CD4-positive, alpha-beta memory T cell (primary cell): ENCODE measurements around the gene CD200. TPM values are rescaled to one million over a fixed set of nuclear protein-coding genes. Genes with fewer than 3 reads are reported as not detected.
"Not testable (repeated sequence)": the region's sequence is repeated elsewhere in the genome, so short reads cannot be mapped to it uniquely, and the experiment has no call there.

Experiments used
- CTCF ChIA-PET: fragments of 350-600 bp; sonication (Branson Sonifier 250); formaldehyde crosslinking; loops from one replicate; lab custom pipeline; 2021; ENCODE audit warnings: inconsistent platforms; ENCODE audit not compliant: partially characterized antibody; lab: Charles Lee
- POLR2A ChIA-PET: fragments of 350-600 bp; sonication (Branson Sonifier 250); formaldehyde crosslinking; loops from one replicate; lab custom pipeline; 2021; ENCODE audit not compliant: partially characterized antibody; lab: Charles Lee
- DNase-seq, 5 donors: peaks; one replicate each; pipeline versions ENCODE4 v3.0.0 to v3.0.0-alpha.2; 2020 to 2022; ENCODE audit warnings: mixed read lengths in 1 of 5
- H3K27ac ChIP-seq: one replicate; pipeline ENCODE4 v1.7.0; 2013; ENCODE audit warnings: low read depth, low read length
- H3K27me3 ChIP-seq: 2 replicates; pipeline ENCODE4 v1.7.0; 2013; ENCODE audit warnings: mild to moderate bottlenecking, low read length, moderate library complexity; ENCODE audit not compliant: insufficient read depth
- H3K36me3 ChIP-seq: 2 replicates; pipeline ENCODE4 v1.7.0; 2013; ENCODE audit warnings: mild to moderate bottlenecking, low read length, moderate library complexity; ENCODE audit not compliant: insufficient read depth
- H3K4me1 ChIP-seq: 2 replicates; pipeline ENCODE4 v1.7.0; 2013; ENCODE audit warnings: mild to moderate bottlenecking, low read length, moderate library complexity; ENCODE audit not compliant: insufficient read depth
- H3K4me3 ChIP-seq, 2 donors: one replicate each; pipeline ENCODE4 v1.7.0; 2013; ENCODE audit warnings: low read length in 2 of 2, mild to moderate bottlenecking in 1 of 2
- H3K9me3 ChIP-seq, 2 donors: one replicate each; pipeline ENCODE4 v1.7.0; 2013; ENCODE audit warnings: low read length in 2 of 2, control low read depth in 1 of 2; ENCODE audit not compliant: control insufficient read depth in 1 of 2
- H3K27ac Mint-ChIP-seq, 7 donors: one replicate each; pipeline ENCODE4 v1.8.0; 2020 to 2021; ENCODE audit warnings: mixed read lengths in 7 of 7, mild to moderate bottlenecking in 6 of 7, inconsistent platforms in 3 of 7, moderate library complexity in 3 of 7
- H3K27me3 Mint-ChIP-seq, 2 donors: one replicate each; pipeline ENCODE4 v1.8.0; 2020 to 2021; ENCODE audit warnings: mixed read lengths in 2 of 2
- H3K36me3 Mint-ChIP-seq, 2 donors: one replicate each; pipeline ENCODE4 v1.8.0; 2020 to 2021; ENCODE audit warnings: mixed read lengths in 2 of 2, inconsistent platforms in 1 of 2, mild to moderate bottlenecking in 1 of 2
- H3K4me1 Mint-ChIP-seq, 4 donors: one replicate each; pipeline ENCODE4 v1.8.0; 2020 to 2021; ENCODE audit warnings: mixed read lengths in 4 of 4, mild to moderate bottlenecking in 1 of 4
- H3K4me3 Mint-ChIP-seq, 8 donors: one replicate each; pipeline ENCODE4 v1.8.0; 2020 to 2021; ENCODE audit warnings: mixed read lengths in 8 of 8, mild to moderate bottlenecking in 7 of 8, moderate library complexity in 6 of 8, inconsistent platforms in 3 of 8
- H3K9me3 Mint-ChIP-seq, 8 donors: one replicate each; pipeline ENCODE4 v1.8.0; 2020 to 2021; ENCODE audit warnings: mixed read lengths in 8 of 8, mild to moderate bottlenecking in 5 of 8, inconsistent platforms in 3 of 8, moderate library complexity in 1 of 8
- intact Hi-C: fragments of 100-400 bp; cut with micrococcal nuclease; formaldehyde crosslinking; loops from one replicate; pipeline ENCODE4 v1.15.1; 2023
- polyA plus RNA-seq, 2 donors: library from polyadenylated mRNA; unstranded; fragments of 300-500 nt; fragmentation: Illumina TruSeq; gene quantifications; one replicate each; pipeline ENCODE4 v1.2.3, GENCODE V29; 2021
- total RNA-seq, 2 experiments: library from RNA; stranded (reverse); gene quantifications; one replicate each; pipeline ENCODE4 v1.2.3, GENCODE V29; 2021

CD200 gene
- total and polyA plus RNA-seq, 4 experiments from 2014 or later: 0.93 to 1.8 (median 1.1) TPM

DNA sequence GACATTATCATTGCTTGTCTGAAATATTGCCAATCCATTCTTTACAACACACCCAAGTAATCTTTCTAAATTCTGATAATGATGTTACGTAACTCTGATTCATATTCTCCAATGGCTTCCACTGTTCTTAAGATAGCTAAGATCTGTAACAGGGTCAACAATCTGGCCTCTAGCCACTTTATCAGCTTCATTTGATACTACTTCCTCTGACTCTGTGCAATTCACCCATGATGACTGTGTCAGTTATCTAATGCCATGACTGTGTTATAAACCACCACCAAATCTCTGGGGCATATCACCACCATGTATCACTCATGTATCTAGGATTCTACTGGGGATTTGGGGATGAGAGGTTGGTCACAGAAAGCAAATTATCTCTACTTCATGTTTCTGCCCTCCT is 44.0 kb downstream of the CD200 start:
- ChIA-PET CTCF (no interaction called here), POLR2A (no interaction called here)
- Histone ChIP-seq H3K36me3 (no peaks in the 10 kb centered on the region), H3K27ac (no peak overlapping the region), H3K9me3 (no peaks in the 10 kb centered on the region), H3K27me3 (no peaks in the 10 kb centered on the region), H3K4me1 (no peaks in the 10 kb centered on the region), H3K4me3 (no peak overlapping the region)
- intact Hi-C loops: no loop called here
- Mint-ChIP-seq H3K27me3 (no peaks in the 10 kb centered on the region), H3K4me3 (no peak overlapping the region), H3K36me3 (no peaks in the 10 kb centered on the region), H3K27ac (no peak overlapping the region), H3K4me1 (peaks cover 0 to 9% (median 1%) of the 10 kb centered on the region in 4 donors), H3K9me3 (peaks cover 0 to 5% (median 0%) of the 10 kb centered on the region in 8 donors)
- no peak for DNase-seq

GRCh38 chr3:112377568-112378071 is 44.7 kb downstream of the CD200 start:
- no peaks in the 10 kb centered on the region for H3K27me3 Mint-ChIP-seq
- no peak overlapping the region for H3K27ac Mint-ChIP-seq
- H3K4me1 Mint-ChIP-seq: peaks cover 0 to 9% (median under 1%) of the 10 kb centered on the region in 4 donors
- no peak for DNase-seq
- intact Hi-C loops: no loop called here
- H3K9me3 Mint-ChIP-seq: peaks cover 0 to 5% (median 0%) of the 10 kb centered on the region in 8 donors
- Histone ChIP-seq H3K4me1 (no peaks in the 10 kb centered on the region), H3K4me3 (no peak overlapping the region), H3K9me3 (no peaks in the 10 kb centered on the region), H3K27ac (no peak overlapping the region), H3K36me3 (no peaks in the 10 kb centered on the region), H3K27me3 (no peaks in the 10 kb centered on the region)
- ChIA-PET CTCF (no interaction called here), POLR2A (no interaction called here)
- H3K4me3 Mint-ChIP-seq: no peak overlapping the region
- H3K36me3 Mint-ChIP-seq: no peaks in the 10 kb centered on the region

- CTCF ChIA-PET, H3K27me3 ChIP-seq, H3K9me3 ChIP-seq, H3K27ac Mint-ChIP-seq, H3K4me1 ChIP-seq, H3K36me3 ChIP-seq, H3K4me3 Mint-ChIP-seq, H3K4me3 ChIP-seq, H3K9me3 Mint-ChIP-seq, POLR2A ChIA-PET, DNase-seq, intact Hi-C loops, H3K27me3 Mint-ChIP-seq, H3K36me3 Mint-ChIP-seq, H3K27ac ChIP-seq, H3K4me1 Mint-ChIP-seq: not testable (repeated sequence)
These were observed 45.4 kb downstream of the CD200 start for GRCh38 chr3:112378347-112378746.

DNA sequence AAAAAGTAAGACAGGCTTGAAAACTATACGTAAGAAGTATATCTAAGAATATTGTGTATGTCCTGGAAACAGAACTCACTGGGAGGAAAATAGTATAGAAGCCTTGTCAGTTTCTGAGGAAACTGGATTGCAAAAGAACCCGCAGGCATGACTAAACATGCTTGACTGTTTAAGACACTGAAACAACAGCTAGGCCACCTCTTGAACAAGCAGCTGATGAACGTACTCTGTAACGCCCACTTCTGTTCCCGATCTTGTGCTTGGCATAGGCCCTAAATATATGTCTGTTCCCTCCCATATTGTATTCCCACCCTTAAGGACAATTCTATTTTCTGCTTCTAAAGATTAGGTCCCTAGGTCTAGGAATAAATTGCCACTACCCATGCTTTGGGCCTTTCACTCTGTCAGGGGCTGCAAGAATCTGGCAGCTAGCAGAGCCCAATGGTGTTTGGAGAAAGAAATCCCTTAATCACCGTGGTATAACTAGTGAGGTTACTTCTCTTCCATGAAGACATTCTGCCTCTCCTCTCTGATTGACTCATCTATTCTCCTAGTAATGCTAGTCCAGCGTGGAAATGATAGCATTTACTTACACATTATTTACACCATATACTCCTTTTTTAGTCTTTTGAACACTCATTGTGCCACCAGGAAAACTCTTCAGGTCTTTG is 46.2 kb downstream of the CD200 start:
- no peak overlapping the region for H3K27ac ChIP-seq
- no peaks in the 10 kb centered on the region for H3K4me1 ChIP-seq
- H3K4me1 Mint-ChIP-seq: peaks cover 0 to under 1% (median 0%) of the 10 kb centered on the region in 4 donors
- H3K4me3 Mint-ChIP-seq: no peak overlapping the region
- H3K9me3 ChIP-seq: no peaks in the 10 kb centered on the region
- H3K36me3 Mint-ChIP-seq: no peaks in the 10 kb centered on the region
- CTCF ChIA-PET: no interaction called here
- no peak for DNase-seq
- H3K4me3 ChIP-seq: no peak overlapping the region
- H3K27me3 ChIP-seq: no peaks in the 10 kb centered on the region
- peaks cover 0 to 1% of the 10 kb centered on the region in 2 donors for H3K27me3 Mint-ChIP-seq
- no peak overlapping the region for H3K27ac Mint-ChIP-seq
- H3K36me3 ChIP-seq: no peaks in the 10 kb centered on the region
- POLR2A ChIA-PET: no interaction called here
- peaks cover 0 to 2% (median 0%) of the 10 kb centered on the region in 8 donors for H3K9me3 Mint-ChIP-seq
- intact Hi-C loops: no loop called here

GRCh38 chr3:112381673-112382542 is 49.0 kb downstream of the CD200 start:
- Mint-ChIP-seq H3K27me3 (peaks cover 0 to 1% of the 10 kb centered on the region in 2 donors), H3K36me3 (no peaks in the 10 kb centered on the region), H3K4me3 (no peak overlapping the region), H3K4me1 (peaks cover 0 to 2% (median 0%) of the 10 kb centered on the region in 4 donors), H3K27ac (no peak overlapping the region), H3K9me3 (peaks cover 0 to 4% (median 0%) of the 10 kb centered on the region in 8 donors)
- POLR2A ChIA-PET: no interaction called here
- H3K27ac ChIP-seq: no peak overlapping the region
- DNase-seq: no peak
- CTCF ChIA-PET: interaction anchor here (1.0 kb wide), 1 partner anchor 9 kb away, joined by 3 read pairs; no protein-coding TSS in a partner anchor
- no peaks in the 10 kb centered on the region for H3K27me3 ChIP-seq
- H3K4me3 ChIP-seq: no peak overlapping the region
- no peaks in the 10 kb centered on the region for H3K4me1 ChIP-seq
- H3K9me3 ChIP-seq: no peaks in the 10 kb centered on the region
- no peaks in the 10 kb centered on the region for H3K36me3 ChIP-seq
- intact Hi-C loops: no loop called here

- Histone ChIP-seq H3K4me3 (no peak overlapping the region), H3K36me3 (no peaks in the 10 kb centered on the region), H3K4me1 (no peaks in the 10 kb centered on the region), H3K9me3 (no peaks in the 10 kb centered on the region), H3K27me3 (no peaks in the 10 kb centered on the region), H3K27ac (no peak overlapping the region)
- intact Hi-C loops: no loop called here
- H3K4me3 Mint-ChIP-seq: no peak overlapping the region
- peaks cover 0 to 4% (median 0%) of the 10 kb centered on the region in 8 donors for H3K9me3 Mint-ChIP-seq
- H3K27me3 Mint-ChIP-seq: peaks cover 0 to 1% of the 10 kb centered on the region in 2 donors
- H3K4me1 Mint-ChIP-seq: peaks cover 0 to 2% (median 0%) of the 10 kb centered on the region in 4 donors
- ChIA-PET CTCF (no interaction called here), POLR2A (no interaction called here)
- DNase-seq: no peak
- H3K36me3 Mint-ChIP-seq: no peaks in the 10 kb centered on the region
- no peak overlapping the region for H3K27ac Mint-ChIP-seq
These were observed 49.7 kb downstream of the CD200 start for GRCh38 chr3:112382543-112383160.

GRCh38 chr3:112384769-112385168 is 51.8 kb downstream of the CD200 start:
- H3K9me3 ChIP-seq: no peaks in the 10 kb centered on the region
- peaks cover 0 to 4% (median 0%) of the 10 kb centered on the region in 8 donors for H3K9me3 Mint-ChIP-seq
- no peaks in the 10 kb centered on the region for H3K27me3 ChIP-seq
- ChIA-PET POLR2A (no interaction called here), CTCF (no interaction called here)
- H3K4me1 Mint-ChIP-seq: peaks cover 0 to 2% (median 0%) of the 10 kb centered on the region in 4 donors
- DNase-seq: no peak
- no peaks in the 10 kb centered on the region for H3K36me3 ChIP-seq
- intact Hi-C loops: no loop called here
- H3K4me3 ChIP-seq: no peak overlapping the region
- H3K27ac ChIP-seq: no peak overlapping the region
- no peak overlapping the region for H3K27ac Mint-ChIP-seq
- H3K4me3 Mint-ChIP-seq: no peak overlapping the region
- no peaks in the 10 kb centered on the region for H3K4me1 ChIP-seq
- H3K36me3 Mint-ChIP-seq: no peaks in the 10 kb centered on the region
- peaks cover 0 to 1% of the 10 kb centered on the region in 2 donors for H3K27me3 Mint-ChIP-seq
